ENCODE results near the gene TMEM134. TPM values are rescaled to one million over a fixed set of nuclear protein-coding genes. Genes with fewer than 3 reads are reported as not detected.
"Not testable (repeated sequence)": the region's sequence is repeated elsewhere in the genome, so short reads cannot be mapped to it uniquely, and the experiment has no call there.

Gene TMEM134
- polyA plus RNA-seq, 2 donors = 154 to 160 TPM

- H3K9me3 ChIP-seq (ENCODE audit: control insufficient read depth in 2 of 2, insufficient read depth in 1 of 2, low read depth in 1 of 2, low read length in 1 of 2) = no peaks in the 10 kb centered on the region
- 80 to 82% methylated on average over 8 of the region's 8 CpGs for whole genome bisulfite sequencing, 2 donors
- peaks cover 6 to 10% of the 10 kb centered on the region in 2 donors for H3K4me1 ChIP-seq (ENCODE audit: control insufficient read depth in 2 of 2, insufficient read depth in 2 of 2, low read length in 1 of 2)
- H3K27me3 ChIP-seq (ENCODE audit: control insufficient read depth in 1 of 2, insufficient read depth in 2 of 2, low read length in 2 of 2) = no peaks in the 10 kb centered on the region
- H3K4me3 ChIP-seq (ENCODE audit: low read depth in 1 of 2, low read length in 2 of 2) = no peak overlapping the region
- H3K27ac ChIP-seq (ENCODE audit: low read depth in 2 of 2, low read length in 1 of 2) = no peak overlapping the region
- peaks cover 0 to 6% of the 10 kb centered on the region in 2 donors for H3K36me3 ChIP-seq (ENCODE audit: control insufficient read depth in 2 of 2, insufficient read depth in 2 of 2, low read length in 1 of 2)
These were observed 1.4 kb upstream of the TMEM134 start for GRCh38 chr11:67470337-67471002.

- Histone ChIP-seq H3K27me3 (ENCODE audit: control insufficient read depth in 1 of 2, insufficient read depth in 2 of 2, low read length in 2 of 2) (no peaks in the 10 kb centered on the region), H3K36me3 (ENCODE audit: control insufficient read depth in 2 of 2, insufficient read depth in 2 of 2, low read length in 1 of 2) (peaks cover 0 to 6% of the 10 kb centered on the region in 2 donors), H3K4me3 (ENCODE audit: low read depth in 1 of 2, low read length in 2 of 2) (peak overlapping the region; percentile 59 to 67), H3K4me1 (ENCODE audit: control insufficient read depth in 2 of 2, insufficient read depth in 2 of 2, low read length in 1 of 2) (peaks cover 6 to 17% of the 10 kb centered on the region in 2 donors), H3K9me3 (ENCODE audit: control insufficient read depth in 2 of 2, insufficient read depth in 1 of 2, low read depth in 1 of 2, low read length in 1 of 2) (no peaks in the 10 kb centered on the region), H3K27ac (ENCODE audit: low read depth in 2 of 2, low read length in 1 of 2) (peak overlapping the region; percentile 91 to 92)
- WGBS, 2 donors = 9% methylated on average over 9 of the region's 9 CpGs
These were observed 409 bp upstream of the TMEM134 start for GRCh38 chr11:67469508-67469811.

GRCh38 chr11:67468456-67468758, 644 bp downstream of the TMEM134 start:
- H3K36me3 ChIP-seq (ENCODE audit: control insufficient read depth in 2 of 2, insufficient read depth in 2 of 2, low read length in 1 of 2) = peaks cover 0 to 6% of the 10 kb centered on the region in 2 donors
- peak overlapping the region; percentile 67 to 74 for H3K4me3 ChIP-seq (ENCODE audit: low read depth in 1 of 2, low read length in 2 of 2)
- WGBS, 2 donors = 0 to 4% methylated on average over 6 of the region's 6 CpGs
- peak overlapping the region; percentile 91 to 94 for H3K27ac ChIP-seq (ENCODE audit: low read depth in 2 of 2, low read length in 1 of 2)
- peaks cover 6 to 25% of the 10 kb centered on the region in 2 donors for H3K4me1 ChIP-seq (ENCODE audit: control insufficient read depth in 2 of 2, insufficient read depth in 2 of 2, low read length in 1 of 2)
- H3K9me3 ChIP-seq (ENCODE audit: control insufficient read depth in 2 of 2, insufficient read depth in 1 of 2, low read depth in 1 of 2, low read length in 1 of 2) = no peaks in the 10 kb centered on the region
- no peaks in the 10 kb centered on the region for H3K27me3 ChIP-seq (ENCODE audit: control insufficient read depth in 1 of 2, insufficient read depth in 2 of 2, low read length in 2 of 2)

GRCh38 chr11:67468056-67468455, 995 bp downstream of the TMEM134 start:
- no peaks in the 10 kb centered on the region for H3K9me3 ChIP-seq (ENCODE audit: control insufficient read depth in 2 of 2, insufficient read depth in 1 of 2, low read depth in 1 of 2, low read length in 1 of 2)
- H3K36me3 ChIP-seq (ENCODE audit: control insufficient read depth in 2 of 2, insufficient read depth in 2 of 2, low read length in 1 of 2) = peaks cover 0 to 6% of the 10 kb centered on the region in 2 donors
- peak overlapping the region; percentile 91 to 94 for H3K27ac ChIP-seq (ENCODE audit: low read depth in 2 of 2, low read length in 1 of 2)
- H3K4me1 ChIP-seq (ENCODE audit: control insufficient read depth in 2 of 2, insufficient read depth in 2 of 2, low read length in 1 of 2) = peaks cover 6 to 25% of the 10 kb centered on the region in 2 donors
- H3K27me3 ChIP-seq (ENCODE audit: control insufficient read depth in 1 of 2, insufficient read depth in 2 of 2, low read length in 2 of 2) = no peaks in the 10 kb centered on the region
- WGBS, 2 donors = 17 to 22% methylated on average over 5 of the region's 5 CpGs
- peak overlapping the region; percentile 67 to 74 for H3K4me3 ChIP-seq (ENCODE audit: low read depth in 1 of 2, low read length in 2 of 2)

GRCh38 chr11:67466962-67467771, 1.9 kb downstream of the TMEM134 start:
- H3K4me1 ChIP-seq (ENCODE audit: control insufficient read depth in 2 of 2, insufficient read depth in 2 of 2, low read length in 1 of 2) = peaks cover 6 to 25% of the 10 kb centered on the region in 2 donors
- 52 to 56% methylated on average over 11 of the region's 11 CpGs for WGBS, 2 donors
- no peaks in the 10 kb centered on the region for H3K9me3 ChIP-seq (ENCODE audit: control insufficient read depth in 2 of 2, insufficient read depth in 1 of 2, low read depth in 1 of 2, low read length in 1 of 2)
- peak overlapping the region; percentile 91 to 94 for H3K27ac ChIP-seq (ENCODE audit: low read depth in 2 of 2, low read length in 1 of 2)
- peaks cover 0 to 6% of the 10 kb centered on the region in 2 donors for H3K36me3 ChIP-seq (ENCODE audit: control insufficient read depth in 2 of 2, insufficient read depth in 2 of 2, low read length in 1 of 2)
- H3K27me3 ChIP-seq (ENCODE audit: control insufficient read depth in 1 of 2, insufficient read depth in 2 of 2, low read length in 2 of 2) = no peaks in the 10 kb centered on the region
- peak overlapping the region; percentile 48 to 67 for H3K4me3 ChIP-seq (ENCODE audit: low read depth in 1 of 2, low read length in 2 of 2)

- Histone ChIP-seq H3K4me1 (ENCODE audit: control insufficient read depth in 2 of 2, insufficient read depth in 2 of 2, low read length in 1 of 2) (peaks cover 6 to 25% of the 10 kb centered on the region in 2 donors), H3K4me3 (ENCODE audit: low read depth in 1 of 2, low read length in 2 of 2) (no peak overlapping the region), H3K36me3 (ENCODE audit: control insufficient read depth in 2 of 2, insufficient read depth in 2 of 2, low read length in 1 of 2) (peaks cover 0 to 6% of the 10 kb centered on the region in 2 donors), H3K9me3 (ENCODE audit: control insufficient read depth in 2 of 2, insufficient read depth in 1 of 2, low read depth in 1 of 2, low read length in 1 of 2) (no peaks in the 10 kb centered on the region), H3K27ac (ENCODE audit: low read depth in 2 of 2, low read length in 1 of 2) (peak overlapping the region in 1 of 2 donors; percentile 13), H3K27me3 (ENCODE audit: control insufficient read depth in 1 of 2, insufficient read depth in 2 of 2, low read length in 2 of 2) (no peaks in the 10 kb centered on the region)
- WGBS, 2 donors = 80 to 86% methylated on average over 5 of the region's 5 CpGs
These were observed 2.7 kb downstream of the TMEM134 start for GRCh38 chr11:67466367-67466766.

GRCh38 chr11:67465530-67465929, 3.5 kb downstream of the TMEM134 start:
- not testable (repeated sequence) for H3K9me3 ChIP-seq (ENCODE audit: control insufficient read depth in 2 of 2, insufficient read depth in 1 of 2, low read depth in 1 of 2, low read length in 1 of 2); H3K36me3 ChIP-seq (ENCODE audit: control insufficient read depth in 2 of 2, insufficient read depth in 2 of 2, low read length in 1 of 2); H3K4me3 ChIP-seq (ENCODE audit: low read depth in 1 of 2, low read length in 2 of 2); H3K27me3 ChIP-seq (ENCODE audit: control insufficient read depth in 1 of 2, insufficient read depth in 2 of 2, low read length in 2 of 2)
- H3K27ac ChIP-seq (ENCODE audit: low read depth in 2 of 2, low read length in 1 of 2) = peak overlapping the region; percentile 89 to 96
- 41 to 61% methylated on average over 2 of the region's 2 CpGs for WGBS, 2 donors
- peaks cover 6 to 25% of the 10 kb centered on the region in 2 donors for H3K4me1 ChIP-seq (ENCODE audit: control insufficient read depth in 2 of 2, insufficient read depth in 2 of 2, low read length in 1 of 2)

GRCh38 chr11:67465189-67465510, 3.9 kb downstream of the TMEM134 start:
- Histone ChIP-seq H3K4me3 (ENCODE audit: low read depth in 1 of 2, low read length in 2 of 2) (peak overlapping the region; percentile 32 to 57), H3K27ac (ENCODE audit: low read depth in 2 of 2, low read length in 1 of 2) (peak overlapping the region; percentile 89 to 96), H3K27me3 (ENCODE audit: control insufficient read depth in 1 of 2, insufficient read depth in 2 of 2, low read length in 2 of 2) (no peaks in the 10 kb centered on the region), H3K4me1 (ENCODE audit: control insufficient read depth in 2 of 2, insufficient read depth in 2 of 2, low read length in 1 of 2) (peaks cover 6 to 25% of the 10 kb centered on the region in 2 donors), H3K36me3 (ENCODE audit: control insufficient read depth in 2 of 2, insufficient read depth in 2 of 2, low read length in 1 of 2) (peaks cover 0 to 6% of the 10 kb centered on the region in 2 donors), H3K9me3 (ENCODE audit: control insufficient read depth in 2 of 2, insufficient read depth in 1 of 2, low read depth in 1 of 2, low read length in 1 of 2) (no peaks in the 10 kb centered on the region)
- WGBS, 2 donors = 37 to 38% methylated on average over 3 of the region's 3 CpGs

GRCh38 chr11:67464411-67465188, 4.5 kb downstream of the TMEM134 start:
- H3K27me3 ChIP-seq (ENCODE audit: control insufficient read depth in 1 of 2, insufficient read depth in 2 of 2, low read length in 2 of 2) = no peaks in the 10 kb centered on the region
- no peaks in the 10 kb centered on the region for H3K9me3 ChIP-seq (ENCODE audit: control insufficient read depth in 2 of 2, insufficient read depth in 1 of 2, low read depth in 1 of 2, low read length in 1 of 2)
- WGBS, 2 donors = 14 to 16% methylated on average over 56 of the region's 56 CpGs
- peak overlapping the region; percentile 92 to 96 for H3K27ac ChIP-seq (ENCODE audit: low read depth in 2 of 2, low read length in 1 of 2)
- H3K36me3 ChIP-seq (ENCODE audit: control insufficient read depth in 2 of 2, insufficient read depth in 2 of 2, low read length in 1 of 2) = peaks cover 0 to 6% of the 10 kb centered on the region in 2 donors
- peaks cover 6 to 25% of the 10 kb centered on the region in 2 donors for H3K4me1 ChIP-seq (ENCODE audit: control insufficient read depth in 2 of 2, insufficient read depth in 2 of 2, low read length in 1 of 2)
- H3K4me3 ChIP-seq (ENCODE audit: low read depth in 1 of 2, low read length in 2 of 2) = peak overlapping the region; percentile 32 to 57

Data from esophagus (tissue), 2 donors.